ENCODE data around the gene HS3ST3A1. TPM values are rescaled to one million over a fixed set of nuclear protein-coding genes. Genes with fewer than 3 reads are reported as not detected.

The HS3ST3A1 gene
- total and polyA plus RNA-seq, 2 of the 8 experiments (the other 6 are each of a cell fraction or from before 2014, with no cell fraction given): 5.4 to 5.7 TPM

DNA sequence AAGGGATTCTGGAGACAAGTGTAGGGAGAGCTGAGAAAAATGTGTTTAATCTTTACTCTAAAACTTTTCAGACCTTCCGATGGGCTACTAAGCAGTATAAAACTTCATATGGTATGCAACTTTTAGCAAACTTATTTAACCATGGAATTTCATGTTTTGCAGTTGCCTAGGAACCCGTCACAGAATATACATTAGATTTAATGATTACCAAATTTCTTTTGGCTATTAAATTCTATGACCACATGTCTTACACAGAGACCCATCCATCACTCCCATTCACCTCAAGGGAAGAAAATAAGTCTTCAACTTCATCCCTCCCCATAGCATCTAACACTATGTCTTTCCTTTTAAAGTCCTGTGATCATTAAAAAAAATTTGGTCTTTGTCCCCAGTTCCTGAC is 54.9 kb downstream of the HS3ST3A1 start:
- CTCF ChIA-PET (ENCODE audit: partially characterized antibody): no interaction called here
- 98% methylated on average over 2 of the region's 2 CpGs; no CpG with 5 or more reads in 1 of the 2 experiments for WGBS, 2 experiments (ENCODE audit: extremely low coverage in 1 of 2, insufficient coverage in 1 of 2, insufficient read length in 1 of 2, insufficient replicate concordance in 2 of 2, low coverage in 1 of 2, low lambda C conversion rate in 2 of 2, missing lambda C conversion rate in 1 of 2)
- no peaks in the 10 kb centered on the region for H3K23me2 ChIP-seq (ENCODE audit: low read depth, low read length)
- H3K4ac ChIP-seq (replicated peaks; ENCODE audit: insufficient read length, low read depth, low read length): no peak overlapping the region
- H3K9me3 ChIP-seq (ENCODE audit: insufficient read depth in 2 of 2, low read depth in 1 of 2, low read length in 1 of 2): no peaks in the 10 kb centered on the region; a peak in 1 of 4 replicates
- no peak overlapping the region for H3K27ac ChIP-seq (ENCODE audit: low read depth, low read length)
- no peak overlapping the region for H2BK15ac ChIP-seq (ENCODE audit: low read length)
- H3K79me2 ChIP-seq (ENCODE audit: control insufficient read depth in 1 of 2, insufficient read depth in 2 of 2, low read length in 2 of 2): no peaks in the 10 kb centered on the region
- no peaks in the 10 kb centered on the region for H3K4me1 ChIP-seq (replicated peaks in 1 of 4; ENCODE audit: control insufficient read depth in 3 of 4, insufficient read depth in 4 of 4, low read length in 3 of 4)
- H3K79me1 ChIP-seq (ENCODE audit: low read depth, low read length): no peaks in the 10 kb centered on the region
- H3K4me3 ChIP-seq (ENCODE audit: extremely low read depth in 1 of 4, insufficient read depth in 2 of 4, low read depth in 3 of 4, low read length in 4 of 4): no peak overlapping the region
- POLR2A ChIA-PET (ENCODE audit: partially characterized antibody): no interaction called here
- no peak overlapping the region for H2BK12ac ChIP-seq (ENCODE audit: low read depth, low read length)
- H2BK20ac ChIP-seq (ENCODE audit: low read length): no peak overlapping the region
- FAIRE-seq: no peak
- no peak overlapping the region for H3K23ac ChIP-seq (ENCODE audit: insufficient read length)
- H4K8ac ChIP-seq (ENCODE audit: extremely low read depth, insufficient read depth, low read length): no peak overlapping the region
- H3K9ac ChIP-seq (replicated peaks in 1 of 4; ENCODE audit: extremely low read depth in 1 of 4, low read depth in 3 of 4, low read length in 3 of 4): no peak overlapping the region
- no peak overlapping the region for H3K18ac ChIP-seq (ENCODE audit: extremely low read depth, low read length)
- H4K20me1 ChIP-seq (replicated peaks in 1 of 2; ENCODE audit: control insufficient read depth in 1 of 2, insufficient read depth in 2 of 2, low read length in 2 of 2): no peaks in the 10 kb centered on the region
- H3K27me3 ChIP-seq (replicated peaks in 1 of 4; ENCODE audit: control insufficient read depth in 3 of 4, extremely low read depth in 1 of 4, insufficient read depth in 3 of 4, low read length in 3 of 4): no peaks in the 10 kb centered on the region
- DNase-seq (ENCODE audit: low read depth in 1 of 2, low spot score in 2 of 2): no peak
- H4K5ac ChIP-seq (ENCODE audit: insufficient read length, low read depth, low read length): no peak overlapping the region
- no peak overlapping the region for H4K91ac ChIP-seq (replicated peaks; ENCODE audit: insufficient read length, low read length)
- H2AK5ac ChIP-seq (ENCODE audit: low read depth, low read length): no peak overlapping the region
- H2BK5ac ChIP-seq (ENCODE audit: low read depth, low read length): no peak overlapping the region
- no peak overlapping the region for H3K56ac ChIP-seq (replicated peaks; ENCODE audit: insufficient read length, low read depth, low read length)
- no peak overlapping the region for H2BK120ac ChIP-seq (replicated peaks; ENCODE audit: low read depth, low read length)
- no peak overlapping the region for H3K14ac ChIP-seq (ENCODE audit: insufficient read length)
- TF ChIP-seq JUND (IDR thresholded peaks at IDR 0.05; ENCODE audit: low read length): no peak
- TF ChIP-seq CREB1 (IDR thresholded peaks at IDR 0.05): no peak
- TF ChIP-seq RBBP5 (IDR thresholded peaks at IDR 0.05; ENCODE audit: borderline replicate concordance, low read depth, low read length): no peak
- H3K4me2 ChIP-seq (ENCODE audit: insufficient read depth in 1 of 2, low read depth in 2 of 2, low read length in 2 of 2): no peak overlapping the region
- H3K36me3 ChIP-seq (ENCODE audit: control insufficient read depth in 2 of 4, insufficient read depth in 4 of 4, low read length in 3 of 4): no peaks in the 10 kb centered on the region; a peak in 2 of 8 replicates
- no peak overlapping the region for H2AFZ ChIP-seq (ENCODE audit: low read length)
